AG10803 (cell line): ENCODE measurements around the gene STK38L.

Experiments used
- DNase-seq: peaks from one replicate; pipeline ENCODE4 v3.0.0; 2010; ENCODE audit warnings: low read depth
- H3K4me3 ChIP-seq: 2 replicates; pipeline ENCODE4 v1.5.1; 2011; ENCODE audit warnings: mild to moderate bottlenecking, low read length, control low read depth
- CTCF ChIP-seq: conservative IDR thresholded peaks from 2 replicates; pipeline ENCODE4 v1.5.1; 2011; ENCODE audit warnings: mild to moderate bottlenecking, low read length, control low read depth, inconsistent platforms

STK38L gene

DNA sequence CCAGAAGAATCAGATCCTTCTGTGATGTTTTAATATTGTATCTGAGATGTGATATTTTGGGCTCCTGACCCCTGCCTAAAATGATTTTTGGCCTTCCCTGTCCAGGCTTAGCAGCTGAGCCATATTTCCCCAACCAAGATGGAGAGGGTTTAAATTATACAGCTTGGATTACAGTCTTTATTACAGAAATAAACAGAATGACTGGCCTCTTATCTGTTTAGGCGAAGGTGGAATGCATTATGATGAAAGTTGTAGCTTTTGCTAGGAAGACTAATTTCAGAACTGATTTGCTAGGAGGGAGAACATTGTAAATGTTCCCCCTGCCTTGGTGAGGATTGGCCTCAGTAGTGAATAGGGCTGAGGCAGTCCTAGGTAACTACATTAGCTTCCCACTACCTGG lies 111.9 kb downstream of the STK38L start:
- DNase-seq = no peak
- no peak overlapping the region for H3K4me3 ChIP-seq
- TF ChIP-seq CTCF = no peak

DNA sequence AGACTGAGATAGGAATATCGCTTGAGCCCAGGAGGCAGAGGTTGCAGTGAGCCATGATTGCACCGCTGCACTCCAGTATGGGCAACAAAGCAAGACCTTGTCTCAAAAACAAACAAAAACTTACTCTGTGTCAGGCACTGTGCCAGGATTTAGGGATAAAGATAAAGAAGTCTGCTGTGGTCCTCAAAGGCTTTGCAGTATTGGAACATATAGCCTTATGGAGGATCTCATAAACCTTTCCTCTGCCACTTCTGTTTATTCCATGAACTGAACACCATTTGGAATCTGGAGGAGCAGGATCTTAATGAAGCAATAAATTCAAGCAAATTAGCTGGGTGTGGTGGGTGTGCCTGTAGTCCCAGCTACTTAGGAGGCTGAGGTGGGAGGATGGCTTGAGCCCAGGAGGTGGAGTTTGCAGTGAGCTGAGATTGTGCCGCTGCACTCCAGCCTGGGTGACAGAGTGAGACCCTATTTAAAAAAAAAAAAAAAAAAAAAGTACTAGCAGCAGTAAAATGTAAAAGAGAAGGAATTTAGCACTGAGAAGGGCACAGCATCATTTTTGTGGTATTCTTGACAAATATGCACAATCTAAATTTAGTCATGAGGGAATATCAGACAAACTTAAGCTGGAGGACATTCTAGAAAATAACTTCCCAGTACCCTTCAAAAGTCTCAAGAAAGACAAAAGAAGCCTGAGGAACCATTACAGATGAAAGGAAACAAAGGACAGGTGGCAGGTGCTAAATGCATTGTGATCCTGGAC lies 115.7 kb downstream of the STK38L start:
- peak; percentile 47 for DNase-seq
- TF ChIP-seq CTCF = no peak

GRCh38 chr12:27361372-27361771 lies 117.3 kb downstream of the STK38L start:
- TF ChIP-seq CTCF = no peak
- no peak overlapping the region for H3K4me3 ChIP-seq
- DNase-seq = peak; percentile 41

More for the DNA sequence above, 115.7 kb downstream of the STK38L start:
- H3K4me3 ChIP-seq = no peak overlapping the region

DNA sequence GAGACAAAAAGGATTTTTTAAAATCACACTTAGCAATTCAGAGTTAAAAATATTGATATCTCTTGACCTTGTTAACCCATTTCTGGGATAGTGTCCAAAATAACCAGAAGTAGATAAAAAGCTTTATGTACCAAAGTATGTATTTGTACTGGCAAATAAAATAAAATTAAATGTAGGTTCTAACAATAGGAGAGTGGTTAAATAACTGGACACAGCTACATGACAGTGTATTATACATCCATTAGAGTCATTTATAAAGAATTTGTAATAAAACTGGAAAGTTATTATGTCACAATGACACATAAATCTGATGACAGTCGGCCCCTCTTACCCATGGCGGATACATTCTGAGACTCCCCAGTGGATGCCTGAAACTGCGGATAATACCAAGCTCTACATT lies 122.5 kb downstream of the STK38L start:
- no peak for DNase-seq
- H3K4me3 ChIP-seq = no peak overlapping the region
- no peak for TF ChIP-seq CTCF

GRCh38 chr12:27367078-27367477 lies 123.0 kb downstream of the STK38L start:
- H3K4me3 ChIP-seq = no peak overlapping the region
- no peak for TF ChIP-seq CTCF
- no peak for DNase-seq
